ENCODE measurements around the gene CPTP.

Gene CPTP

GRCh38 chr1:1324524-1325287, at the start of gene CPTP, which contains the start of gene INTS11:
TSS of gene CPTP (plus strand) at chr1:1324802. CDS start at chr1:1326911, 2,109 bp downstream.
TSS of gene INTS11 (minus strand) at chr1:1324660. CDS start at chr1:1324608, 52 bp downstream.
- DNase-seq (ENCODE audit: low read depth) = peak; percentile 95

DNA sequence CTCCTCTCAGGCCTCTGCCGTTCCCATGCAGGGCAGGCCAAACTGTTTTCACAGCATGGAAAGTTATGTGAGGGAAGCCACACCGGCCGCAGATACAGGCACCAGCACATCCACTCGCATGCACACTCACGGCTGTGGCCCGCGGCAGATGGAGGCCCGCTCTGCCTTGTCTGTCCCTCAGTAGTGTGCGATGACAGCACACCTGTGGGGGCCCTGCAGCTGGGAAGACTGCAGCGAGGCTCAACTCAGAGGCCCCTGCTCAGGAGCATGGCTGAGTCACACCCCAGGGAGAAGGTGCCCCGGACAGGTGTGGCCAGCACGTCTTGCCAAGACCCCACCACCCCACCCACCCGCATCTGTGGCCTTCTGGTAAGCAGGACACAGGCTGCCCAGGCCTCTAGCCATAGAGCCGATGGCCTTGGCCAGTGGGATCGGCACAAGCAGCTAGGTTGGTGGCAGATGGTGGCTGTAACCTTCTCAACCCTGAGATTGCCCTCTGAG, 49.6 kb upstream of the CPTP start:
- no peak for DNase-seq (ENCODE audit: low read depth)

GRCh38 chr1:1275836-1276235, 48.8 kb upstream of the CPTP start:
- no peak for DNase-seq (ENCODE audit: low read depth)

DNA sequence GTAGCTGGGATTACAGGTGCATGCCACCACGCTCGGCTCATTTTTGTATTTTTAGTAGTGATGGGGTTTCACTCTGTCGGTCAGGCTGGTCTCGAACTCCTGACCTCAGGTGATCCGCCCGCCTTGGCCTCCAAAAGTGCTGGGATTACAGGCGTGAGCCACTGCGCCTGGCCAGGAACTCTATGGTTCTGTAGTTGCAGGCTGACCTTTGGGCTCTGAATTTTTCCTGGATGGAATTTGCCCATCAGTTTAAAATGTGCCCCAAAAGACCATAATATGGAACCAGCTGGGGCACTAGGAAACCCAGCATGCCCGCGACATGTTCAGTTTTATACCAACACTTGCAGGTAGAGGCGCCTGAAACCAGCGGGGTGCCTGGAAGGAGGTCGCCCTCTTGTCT, 46.0 kb upstream of the CPTP start:
- no peak for DNase-seq (ENCODE audit: low read depth)

- no peak for DNase-seq (ENCODE audit: low read depth)
Observed at GRCh38 chr1:1279028-1279427, 45.6 kb upstream of the CPTP start.

DNA sequence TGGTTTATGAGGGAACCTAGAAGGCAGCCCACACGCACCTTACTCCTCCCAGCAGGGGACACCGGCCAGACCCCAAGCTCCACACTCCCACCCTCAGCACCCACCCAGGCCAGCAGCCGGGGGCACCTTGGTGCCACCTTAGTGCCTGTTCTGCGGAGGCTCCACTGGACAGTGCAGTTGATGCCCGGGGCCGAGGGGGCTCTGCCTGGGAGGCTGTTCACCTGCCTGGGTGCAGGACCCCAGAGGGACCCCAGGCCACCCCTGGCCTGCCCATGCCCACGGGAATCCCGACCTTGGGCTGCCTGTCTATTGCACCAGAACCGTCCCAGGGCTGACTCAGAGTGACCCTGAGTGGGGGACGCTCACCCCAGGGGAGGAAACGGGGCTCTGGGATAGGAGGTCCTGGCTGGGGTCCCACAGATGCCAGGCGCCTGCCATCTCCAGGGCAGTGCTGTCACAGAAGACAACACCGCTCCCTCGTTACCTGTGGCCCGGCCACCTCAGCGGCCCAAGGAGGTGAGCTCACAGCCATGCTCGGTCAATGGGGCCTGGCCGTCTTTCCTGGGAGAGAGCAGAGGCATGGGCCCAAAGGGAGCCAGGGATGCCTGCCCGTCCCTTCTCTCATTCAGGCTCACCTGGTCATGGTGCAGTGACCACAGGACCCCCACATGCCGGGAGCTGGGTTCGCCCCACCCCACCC, 43.7 kb upstream of the CPTP start:
- DNase-seq (ENCODE audit: low read depth) = no peak

DNA sequence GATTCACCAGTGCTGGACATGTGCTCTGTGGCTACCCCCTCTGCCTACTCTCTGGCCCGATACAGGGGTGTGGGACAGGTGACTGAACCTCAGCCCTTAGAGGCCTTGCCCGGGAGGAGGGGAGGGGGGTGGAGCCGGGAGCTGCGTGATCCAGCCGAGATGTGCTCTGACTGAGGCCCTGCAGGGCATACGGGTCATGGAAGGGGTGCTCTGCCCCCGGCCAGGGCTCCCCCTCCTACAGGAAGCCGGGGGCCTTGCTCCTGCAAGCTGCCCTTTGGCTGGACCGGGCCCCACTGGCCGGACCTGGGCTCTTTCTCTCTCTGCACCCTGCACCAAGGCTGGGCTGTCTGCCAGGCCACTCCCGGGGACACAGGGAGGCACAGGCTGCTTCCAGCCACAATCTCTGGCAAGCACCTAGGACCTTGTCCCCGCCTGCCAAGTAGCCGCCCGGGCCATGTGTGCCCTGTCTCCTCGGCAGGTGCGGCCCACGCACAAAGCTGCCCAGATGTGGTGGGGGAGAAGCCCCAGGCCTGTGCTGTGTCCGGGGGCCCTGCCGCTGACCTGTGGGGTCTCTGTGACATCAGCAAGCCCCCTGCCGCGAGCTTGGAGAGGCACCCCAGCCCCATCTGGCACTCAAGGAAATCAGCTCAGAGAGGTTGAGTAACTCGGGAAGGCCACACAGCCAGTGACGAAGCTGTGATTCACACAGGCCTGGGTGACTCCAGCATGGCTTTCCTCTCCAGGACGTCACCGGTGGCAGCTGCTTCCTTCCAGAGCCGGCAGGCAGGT, 42.9 kb upstream of the CPTP start:
- no peak for DNase-seq (ENCODE audit: low read depth)

GRCh38 chr1:1282998-1283397, 41.6 kb upstream of the CPTP start:
- DNase-seq (ENCODE audit: low read depth) = no peak

DNA sequence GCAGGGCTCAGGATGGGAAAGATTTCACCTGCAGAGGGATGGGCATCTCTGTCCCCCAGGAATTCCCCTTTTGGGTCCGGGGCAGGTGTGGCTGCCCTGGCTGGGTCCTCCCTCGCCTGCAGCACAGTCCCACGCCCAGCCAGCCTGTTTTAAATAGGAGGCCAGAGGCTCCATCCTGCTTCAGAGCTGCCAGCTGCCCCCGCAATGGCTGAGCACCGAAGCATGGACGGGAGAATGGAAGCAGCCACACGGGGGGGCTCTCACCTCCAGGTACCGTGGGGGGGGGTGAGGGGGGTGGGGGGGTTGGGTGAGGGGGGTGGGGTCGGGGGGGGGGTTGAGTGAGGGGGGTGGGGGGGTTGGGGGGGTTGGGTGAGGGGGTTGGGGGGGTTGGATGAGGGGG, 40.8 kb upstream of the CPTP start:
- no peak for DNase-seq (ENCODE audit: low read depth)

DNA sequence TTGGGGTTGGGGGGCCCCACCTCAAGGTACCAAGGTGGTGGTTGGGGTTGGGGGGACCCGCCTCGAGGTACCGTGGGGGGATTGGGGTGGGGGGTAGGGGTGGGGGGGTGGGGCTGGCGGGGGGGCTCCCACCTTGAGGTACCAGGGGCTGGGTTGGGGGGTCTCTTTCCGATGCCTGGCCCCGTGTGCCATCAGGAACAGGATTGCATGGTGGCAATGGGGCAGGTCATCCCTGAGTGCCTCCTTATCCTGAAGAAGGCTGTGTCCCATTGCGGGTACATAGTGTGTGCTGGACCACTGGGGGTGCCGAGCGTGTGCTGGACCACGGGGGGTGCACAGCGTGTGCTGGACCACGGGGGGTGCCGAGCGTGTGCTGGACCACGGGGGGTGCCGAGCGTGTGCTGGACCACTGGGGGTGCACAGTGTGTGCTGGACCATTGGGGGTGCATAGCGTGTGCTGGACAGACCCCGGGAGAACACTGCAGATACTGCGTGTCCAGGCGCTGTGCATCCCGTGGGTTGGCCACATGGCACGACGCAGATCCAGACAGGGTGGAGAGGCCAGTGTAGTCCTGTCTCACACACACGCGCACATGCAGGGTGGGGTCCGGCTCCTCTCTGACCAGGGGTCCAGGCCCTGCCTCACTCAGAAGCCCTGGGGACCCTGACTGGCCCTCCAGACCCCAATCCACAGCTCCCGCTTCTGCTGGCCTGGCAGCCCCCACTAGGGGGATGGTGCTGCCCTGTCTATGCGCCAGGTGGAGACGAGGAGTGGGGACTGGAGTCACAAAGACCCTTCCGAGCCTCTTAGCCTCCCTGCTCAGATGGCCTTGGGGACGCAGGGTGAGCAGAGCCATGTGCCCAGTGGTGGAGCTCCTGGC, 40.1 kb upstream of the CPTP start:
- DNase-seq (ENCODE audit: low read depth) = no peak

- DNase-seq (ENCODE audit: low read depth) = no peak
Observed at GRCh38 chr1:1285102-1285571, 39.5 kb upstream of the CPTP start.

- DNase-seq (ENCODE audit: low read depth) = no peak
Observed at GRCh38 chr1:1285611-1286311, 38.8 kb upstream of the CPTP start.

GRCh38 chr1:1286313-1287261, 38.0 kb upstream of the CPTP start:
- no peak for DNase-seq (ENCODE audit: low read depth)

DNA sequence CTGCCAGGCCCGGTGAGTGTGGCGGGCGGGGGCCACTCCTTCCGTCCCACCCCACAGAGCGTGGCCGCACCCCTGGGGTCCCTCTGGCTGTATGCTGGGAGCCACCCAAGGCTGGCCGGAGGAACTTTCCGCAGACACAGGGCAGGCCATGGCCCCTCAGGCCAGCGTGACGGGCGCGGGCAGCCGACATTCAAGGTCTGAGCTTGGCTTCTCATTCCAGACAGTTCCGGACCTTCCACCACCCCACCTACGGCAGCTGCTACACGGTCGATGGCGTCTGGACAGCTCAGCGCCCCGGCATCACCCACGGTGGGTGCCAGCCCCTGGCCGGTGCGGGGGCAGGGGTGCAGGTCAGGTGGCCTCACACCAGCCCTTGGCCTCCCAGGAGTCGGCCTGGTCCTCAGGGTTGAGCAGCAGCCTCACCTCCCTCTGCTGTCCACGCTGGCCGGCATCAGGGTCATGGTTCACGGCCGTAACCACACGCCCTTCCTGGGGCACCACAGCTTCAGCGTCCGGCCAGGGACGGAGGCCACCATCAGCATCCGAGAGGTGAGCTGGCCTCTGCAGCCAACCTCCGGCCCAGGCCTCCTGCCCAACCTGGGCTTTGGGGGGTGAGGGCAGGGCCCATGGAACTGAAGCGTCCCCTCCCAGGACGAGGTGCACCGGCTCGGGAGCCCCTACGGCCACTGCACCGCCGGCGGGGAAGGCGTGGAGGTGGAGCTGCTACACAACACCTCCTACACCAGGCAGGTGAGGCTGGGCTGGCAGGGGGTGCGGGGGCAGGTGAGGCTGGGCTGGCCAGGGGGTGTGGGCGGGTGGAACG, 37.1 kb upstream of the CPTP start:
- DNase-seq (ENCODE audit: low read depth) = no peak

DNA sequence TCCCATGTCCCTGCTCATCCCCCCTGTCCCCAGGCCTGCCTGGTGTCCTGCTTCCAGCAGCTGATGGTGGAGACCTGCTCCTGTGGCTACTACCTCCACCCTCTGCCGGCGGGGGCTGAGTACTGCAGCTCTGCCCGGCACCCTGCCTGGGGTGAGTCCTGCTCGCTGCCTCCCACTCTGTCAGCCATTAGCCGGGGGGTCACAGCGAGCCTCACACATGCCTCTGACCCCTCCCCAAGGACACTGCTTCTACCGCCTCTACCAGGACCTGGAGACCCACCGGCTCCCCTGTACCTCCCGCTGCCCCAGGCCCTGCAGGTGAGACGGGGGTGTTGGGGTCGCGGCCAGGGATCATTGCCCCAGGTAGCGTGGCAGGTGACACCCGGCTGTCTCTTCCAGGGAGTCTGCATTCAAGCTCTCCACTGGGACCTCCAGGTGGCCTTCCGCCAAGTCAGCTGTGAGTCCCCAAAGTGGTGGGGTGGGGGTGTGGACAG, 34.3 kb upstream of the CPTP start:
- DNase-seq (ENCODE audit: low read depth) = no peak

DNA sequence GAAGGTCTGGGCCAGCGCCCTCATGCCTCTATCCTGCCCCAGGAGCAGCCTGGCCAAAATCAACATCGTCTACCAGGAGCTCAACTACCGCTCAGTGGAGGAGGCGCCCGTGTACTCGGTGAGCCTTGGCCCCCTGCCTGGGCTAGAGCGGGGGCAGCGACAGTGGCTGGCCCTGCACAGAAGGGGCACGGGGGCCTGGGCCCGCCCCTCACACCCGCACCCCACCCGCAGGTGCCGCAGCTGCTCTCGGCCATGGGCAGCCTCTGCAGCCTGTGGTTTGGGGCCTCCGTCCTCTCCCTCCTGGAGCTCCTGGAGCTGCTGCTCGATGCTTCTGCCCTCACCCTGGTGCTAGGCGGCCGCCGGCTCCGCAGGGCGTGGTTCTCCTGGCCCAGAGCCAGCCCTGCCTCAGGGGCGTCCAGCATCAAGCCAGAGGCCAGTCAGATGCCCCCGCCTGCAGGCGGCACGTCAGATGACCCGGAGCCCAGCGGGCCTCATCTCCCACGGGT, 33.5 kb upstream of the CPTP start:
- DNase-seq (ENCODE audit: low read depth) = no peak

GRCh38 chr1:1291548-1292441, 32.8 kb upstream of the CPTP start:
- peak; percentile 35 for DNase-seq (ENCODE audit: low read depth)

Data from activated T-helper 1 cell treated with Interleukin-2 at 50 U/mL for 16 hours (primary cell).